ENCODE data around the gene RUFY4. TPM values are rescaled to one million over a fixed set of nuclear protein-coding genes. Genes with fewer than 3 reads are reported as not detected.
"Not testable (repeated sequence)": the region's sequence is repeated elsewhere in the genome, so short reads cannot be mapped to it uniquely, and the experiment has no call there.

The RUFY4 gene
- total RNA-seq, 1 experiment from 2014 or later = 0.31 TPM

GRCh38 chr2:218108834-218109233, 39.8 kb downstream of the RUFY4 start:
- ATAC-seq, CTCF ChIA-PET: not testable (repeated sequence)
- peaks cover 73% of the 10 kb centered on the region for H3K9me3 Mint-ChIP-seq

DNA sequence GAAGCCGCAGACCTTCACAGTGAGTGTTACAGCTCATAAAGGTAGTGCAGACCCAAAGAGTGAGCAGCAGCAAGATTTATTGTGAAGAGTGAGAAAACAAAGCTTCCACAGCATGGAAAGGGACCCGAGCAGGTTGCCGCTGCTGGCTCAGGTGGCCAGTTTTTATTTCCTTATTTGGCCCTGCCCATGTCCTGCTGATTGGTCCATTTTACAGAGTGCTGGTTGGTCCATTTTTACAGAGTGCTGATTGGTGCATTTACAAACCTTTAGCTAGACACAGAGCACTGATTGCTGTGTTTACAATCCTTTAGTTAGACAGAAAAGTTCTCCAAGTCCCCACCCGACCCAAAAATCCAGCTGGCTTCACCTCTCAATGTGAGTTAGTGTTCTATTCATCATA, 52.7 kb downstream of the RUFY4 start:
- peaks cover 22% of the 10 kb centered on the region for H3K4me1 Mint-ChIP-seq
- POLR2A ChIA-PET; DNase-seq (ENCODE audit: low spot score); H3K27ac Mint-ChIP-seq; ATAC-seq; CTCF ChIA-PET; H3K27me3 Mint-ChIP-seq (ENCODE audit: low read depth); H3K4me3 Mint-ChIP-seq: not testable (repeated sequence)
- peaks cover 55% of the 10 kb centered on the region for H3K9me3 Mint-ChIP-seq
- H3K36me3 Mint-ChIP-seq = peaks cover 28% of the 10 kb centered on the region

More at GRCh38 chr2:218108834-218109233, 39.8 kb downstream of the RUFY4 start:
- H3K27ac Mint-ChIP-seq; H3K4me3 Mint-ChIP-seq; POLR2A ChIA-PET; DNase-seq (ENCODE audit: low spot score); H3K4me1 Mint-ChIP-seq: not testable (repeated sequence)
- Mint-ChIP-seq H3K36me3 (peaks cover 33% of the 10 kb centered on the region), H3K27me3 (ENCODE audit: low read depth) (peaks cover 47% of the 10 kb centered on the region)

DNA sequence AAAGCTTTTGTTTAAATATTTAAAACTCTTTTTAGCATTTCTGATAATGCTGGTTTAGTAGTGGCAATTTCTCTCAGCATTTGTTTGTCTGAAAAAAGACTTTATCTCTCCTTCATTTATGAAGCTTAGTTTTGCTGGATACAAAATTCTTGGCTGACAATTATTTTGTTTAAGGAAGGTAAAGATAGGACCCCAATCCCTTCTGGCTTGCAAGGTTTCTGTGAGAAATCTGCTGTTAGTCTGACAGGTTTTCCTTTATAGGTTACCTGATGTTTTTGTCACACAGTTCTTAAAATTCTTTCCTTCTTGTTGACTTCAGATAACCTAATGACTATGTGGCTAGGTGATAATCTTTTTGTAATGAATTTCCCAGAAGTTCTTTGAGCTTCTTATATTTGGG, 53.2 kb downstream of the RUFY4 start:
- Mint-ChIP-seq H3K4me1 (peaks cover 26% of the 10 kb centered on the region), H3K36me3 (peaks cover 25% of the 10 kb centered on the region), H3K9me3 (peaks cover 50% of the 10 kb centered on the region)
- H3K27me3 Mint-ChIP-seq (ENCODE audit: low read depth); POLR2A ChIA-PET; DNase-seq (ENCODE audit: low spot score); H3K4me3 Mint-ChIP-seq; H3K27ac Mint-ChIP-seq; ATAC-seq; CTCF ChIA-PET: not testable (repeated sequence)
- TF ChIP-seq ZNF317 (CRISPR knock-in tag; IDR thresholded peaks at IDR 0.05; ENCODE audit: borderline replicate concordance, low read depth) = 0 out of 2 replicates have a peak, but pooled peaks have one; percentile 34

GRCh38 chr2:218123986-218124385, 54.9 kb downstream of the RUFY4 start:
- POLR2A ChIA-PET = no interaction called here
- ATAC-seq (no peak; the same call in 1 of the 2 replicates), DNase-seq (ENCODE audit: low spot score) (no peak)
- TF ChIP-seq ZNF138 (CRISPR knock-in tag; conservative IDR thresholded peaks at IDR 0.05) (no peak), AR (CRISPR knock-in tag; IDR thresholded peaks at IDR 0.05) (no peak), ELF4 (CRISPR knock-in tag; IDR thresholded peaks at IDR 0.05; ENCODE audit: low read depth) (no peak), NR3C1 (CRISPR knock-in tag; conservative IDR thresholded peaks at IDR 0.05; ENCODE audit: low read depth) (no peak), GTF2I (CRISPR knock-in tag; conservative IDR thresholded peaks at IDR 0.05) (no peak), FOXK1 (CRISPR knock-in tag; IDR thresholded peaks at IDR 0.05) (no peak), SMAD4 (CRISPR knock-in tag; IDR thresholded peaks at IDR 0.05) (no peak), EMX1 (CRISPR knock-in tag; IDR thresholded peaks at IDR 0.05) (no peak), ZNF121 (CRISPR knock-in tag; IDR thresholded peaks at IDR 0.05) (no peak), ESRRA (CRISPR knock-in tag; IDR thresholded peaks at IDR 0.05; ENCODE audit: borderline replicate concordance) (no peak), NR1H2 (CRISPR knock-in tag; IDR thresholded peaks at IDR 0.05) (no peak), ZNF423 (CRISPR knock-in tag; IDR thresholded peaks at IDR 0.05) (no peak), ZBTB21 (CRISPR knock-in tag; IDR thresholded peaks at IDR 0.05; ENCODE audit: borderline replicate concordance) (no peak), PREB (CRISPR knock-in tag; IDR thresholded peaks at IDR 0.05; ENCODE audit: borderline replicate concordance) (no peak)
- TF ChIP-seq, protein P1, sequence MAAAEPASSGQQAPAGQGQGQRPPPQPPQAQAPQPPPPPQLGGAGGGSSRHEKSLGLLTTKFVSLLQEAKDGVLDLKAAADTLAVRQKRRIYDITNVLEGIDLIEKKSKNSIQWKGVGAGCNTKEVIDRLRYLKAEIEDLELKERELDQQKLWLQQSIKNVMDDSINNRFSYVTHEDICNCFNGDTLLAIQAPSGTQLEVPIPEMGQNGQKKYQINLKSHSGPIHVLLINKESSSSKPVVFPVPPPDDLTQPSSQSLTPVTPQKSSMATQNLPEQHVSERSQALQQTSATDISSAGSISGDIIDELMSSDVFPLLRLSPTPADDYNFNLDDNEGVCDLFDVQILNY (CRISPR knock-in tag; IDR thresholded peaks at IDR 0.05) = no peak
- TF ChIP-seq, protein P2, sequence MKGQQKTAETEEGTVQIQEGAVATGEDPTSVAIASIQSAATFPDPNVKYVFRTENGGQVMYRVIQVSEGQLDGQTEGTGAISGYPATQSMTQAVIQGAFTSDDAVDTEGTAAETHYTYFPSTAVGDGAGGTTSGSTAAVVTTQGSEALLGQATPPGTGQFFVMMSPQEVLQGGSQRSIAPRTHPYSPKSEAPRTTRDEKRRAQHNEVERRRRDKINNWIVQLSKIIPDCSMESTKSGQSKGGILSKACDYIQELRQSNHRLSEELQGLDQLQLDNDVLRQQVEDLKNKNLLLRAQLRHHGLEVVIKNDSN (CRISPR knock-in tag; IDR thresholded peaks at IDR 0.05) = no peak
- TF ChIP-seq, protein P3, sequence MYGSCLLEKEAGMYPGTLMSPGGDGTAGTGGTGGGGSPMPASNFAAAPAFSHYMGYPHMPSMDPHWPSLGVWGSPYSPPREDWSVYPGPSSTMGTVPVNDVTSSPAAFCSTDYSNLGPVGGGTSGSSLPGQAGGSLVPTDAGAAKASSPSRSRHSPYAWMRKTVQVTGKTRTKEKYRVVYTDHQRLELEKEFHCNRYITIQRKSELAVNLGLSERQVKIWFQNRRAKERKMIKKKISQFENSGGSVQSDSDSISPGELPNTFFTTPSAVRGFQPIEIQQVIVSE (CRISPR knock-in tag; IDR thresholded peaks at IDR 0.05; ENCODE audit: borderline replicate concordance) = no peak
- TF ChIP-seq, protein P4, sequence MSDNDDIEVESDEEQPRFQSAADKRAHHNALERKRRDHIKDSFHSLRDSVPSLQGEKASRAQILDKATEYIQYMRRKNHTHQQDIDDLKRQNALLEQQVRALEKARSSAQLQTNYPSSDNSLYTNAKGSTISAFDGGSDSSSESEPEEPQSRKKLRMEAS (CRISPR knock-in tag; IDR thresholded peaks at IDR 0.05) = no peak
- Mint-ChIP-seq H3K36me3 (peaks cover 18% of the 10 kb centered on the region), H3K4me1 (peaks cover 26% of the 10 kb centered on the region), H3K4me3 (no peak overlapping the region), H3K9me3 (peaks cover 33% of the 10 kb centered on the region), H3K27me3 (ENCODE audit: low read depth) (peaks cover 6% of the 10 kb centered on the region; the same call in 1 of the 2 replicates), H3K27ac (no peak overlapping the region)
- CTCF ChIA-PET = interaction anchor here (0.5 to 1.6 kb wide), 4 partner anchors 45 to 339 kb away, joined by 3 to 5 read pairs (median 4); no protein-coding TSS in a partner anchor

All from WTC11 (cell line).